H9 (cell line): ENCODE data around the gene VCP. TPM values are rescaled to one million over a fixed set of nuclear protein-coding genes. Genes with fewer than 3 reads are reported as not detected.

Experiments
- DNase-seq: peaks from one replicate; pipeline ENCODE4 v3.0.0-alpha.2; 2017
- H2AFZ ChIP-seq: one replicate; pipeline ENCODE4 v1.6.1; 2013; ENCODE audit warnings: mild to moderate bottlenecking, low read length, control low read depth, moderate library complexity
- H2AK5ac ChIP-seq: 2 replicates; pipeline ENCODE4 v1.6.1; 2013; ENCODE audit warnings: low read length, control low read depth, mixed read lengths; ENCODE audit not compliant: insufficient read length
- H2BK120ac ChIP-seq: one replicate; pipeline ENCODE4 v1.6.1; 2013; ENCODE audit warnings: low read depth, mild to moderate bottlenecking, low read length, control low read depth, inconsistent platforms; ENCODE audit not compliant: poor library complexity, severe bottlenecking
- H2BK12ac ChIP-seq: 2 replicates; pipeline ENCODE4 v1.6.1; 2013; ENCODE audit warnings: low read length, control low read depth, mixed read lengths, low read depth; ENCODE audit not compliant: insufficient read length
- H2BK15ac ChIP-seq: 2 replicates; pipeline ENCODE4 v1.6.1; 2013; ENCODE audit warnings: low read depth, low read length, control low read depth
- H2BK20ac ChIP-seq: one replicate; pipeline ENCODE4 v1.6.1; 2013; ENCODE audit warnings: low read depth, mild to moderate bottlenecking, low read length, control low read depth, inconsistent platforms; ENCODE audit not compliant: poor library complexity, severe bottlenecking
- H2BK5ac ChIP-seq: 2 replicates; pipeline ENCODE4 v1.6.1; 2013; ENCODE audit warnings: low read length, control low read depth, mixed read lengths; ENCODE audit not compliant: insufficient read length
- H3K14ac ChIP-seq: 2 replicates; pipeline ENCODE4 v1.6.1; 2013; ENCODE audit warnings: low read length, control low read depth; ENCODE audit not compliant: insufficient read depth
- H3K18ac ChIP-seq: 2 replicates; pipeline ENCODE4 v1.6.1; 2013; ENCODE audit warnings: low read depth, mild to moderate bottlenecking, mixed read lengths, low read length, control low read depth; ENCODE audit not compliant: insufficient read length
- H3K23ac ChIP-seq: 2 replicates; pipeline ENCODE4 v1.6.1; 2013; ENCODE audit warnings: low read length, control low read depth, mixed read lengths, low read depth; ENCODE audit not compliant: insufficient read length
- H3K23me2 ChIP-seq: 2 replicates; pipeline ENCODE4 v1.6.1; 2013; ENCODE audit warnings: low read depth, mild to moderate bottlenecking, mixed read lengths, low read length, control low read depth; ENCODE audit not compliant: insufficient read length, poor library complexity, severe bottlenecking
- H3K27ac ChIP-seq: 2 replicates; pipeline ENCODE4 v1.5.1; 2013; ENCODE audit warnings: low read length, control low read depth, mixed read lengths, low read depth; ENCODE audit not compliant: insufficient read length
- H3K27me3 ChIP-seq: 2 replicates; pipeline ENCODE4 v1.6.1; 2013; ENCODE audit warnings: low read length, control low read depth, inconsistent platforms; ENCODE audit not compliant: insufficient read depth
- H3K4ac ChIP-seq: 2 replicates; pipeline ENCODE4 v1.6.1; 2013; ENCODE audit warnings: low read depth, mild to moderate bottlenecking, control low read depth, inconsistent platforms, low read length, moderate library complexity
- H3K4me1 ChIP-seq: 2 replicates; pipeline ENCODE4 v1.6.1; 2013; ENCODE audit warnings: low read length, control low read depth, inconsistent platforms; ENCODE audit not compliant: insufficient read depth
- H3K4me2 ChIP-seq: 2 replicates; pipeline ENCODE4 v1.6.1; 2013; ENCODE audit warnings: low read length, control low read depth, mixed read lengths; ENCODE audit not compliant: insufficient read length, insufficient read depth
- H3K56ac ChIP-seq: 2 replicates; pipeline ENCODE4 v1.6.1; 2013; ENCODE audit warnings: low read depth, mild to moderate bottlenecking, mixed read lengths, low read length, control low read depth; ENCODE audit not compliant: insufficient read length
- H3K79me1 ChIP-seq: 2 replicates; pipeline ENCODE4 v1.6.1; 2013; ENCODE audit warnings: low read depth, mild to moderate bottlenecking, moderate library complexity, low read length, control low read depth, inconsistent platforms; ENCODE audit not compliant: insufficient read depth, poor library complexity, severe bottlenecking
- H3K79me2 ChIP-seq: 2 replicates; pipeline ENCODE4 v1.6.1; 2013; ENCODE audit warnings: low read length, control low read depth, inconsistent platforms; ENCODE audit not compliant: insufficient read depth
- H3K9ac ChIP-seq: 2 replicates; pipeline ENCODE4 v1.6.1; 2013; ENCODE audit warnings: low read length, control low read depth, mixed read lengths; ENCODE audit not compliant: insufficient read length; ENCODE audit errors: extremely low read depth
- H3K9me3 ChIP-seq: one replicate; pipeline ENCODE4 v1.6.1; 2013; ENCODE audit warnings: low read depth, low read length, inconsistent platforms; ENCODE audit not compliant: control insufficient read depth
- H3T11ph ChIP-seq: one replicate; pipeline ENCODE4 v1.6.1; 2013; ENCODE audit warnings: mild to moderate bottlenecking, low read length, control low read depth, inconsistent platforms
- H4K20me1 ChIP-seq: one replicate; pipeline ENCODE4 v1.6.1; 2013; ENCODE audit not compliant: control insufficient read depth, insufficient read length, insufficient read depth
- H4K5ac ChIP-seq: 2 replicates; pipeline ENCODE4 v1.6.1; 2013; ENCODE audit warnings: low read depth, mild to moderate bottlenecking, mixed read lengths, low read length, control low read depth; ENCODE audit not compliant: insufficient read length
- H4K8ac ChIP-seq: replicated peaks from 2 replicates; pipeline ENCODE4 v1.6.1; 2013; ENCODE audit warnings: low read length, control low read depth, mixed read lengths, low read depth; ENCODE audit not compliant: insufficient read length
- H4K91ac ChIP-seq: 2 replicates; pipeline ENCODE4 v1.6.1; 2013; ENCODE audit warnings: low read depth, mild to moderate bottlenecking, moderate library complexity, mixed read lengths, low read length, control low read depth; ENCODE audit not compliant: insufficient read length
- H3K27ac Mint-ChIP-seq, 3 experiments: 2 replicates in 2 of 3; 3 replicates in 1 of 3; pipeline ENCODE4 v1.8.0; 2020 to 2021; ENCODE audit warnings: mixed read lengths in 3 of 3, mild to moderate bottlenecking in 1 of 3, moderate library complexity in 1 of 3
- H3K27me3 Mint-ChIP-seq: 2 replicates; pipeline ENCODE4 v1.8.0; 2021; ENCODE audit warnings: low read depth, mild to moderate bottlenecking, moderate library complexity, mixed read lengths
- H3K36me3 Mint-ChIP-seq, 3 experiments: 2 replicates in 2 of 3; 3 replicates in 1 of 3; pipeline ENCODE4 v1.8.0; 2020 to 2021; ENCODE audit warnings: low read depth in 3 of 3, mixed read lengths in 3 of 3; ENCODE audit not compliant: insufficient read depth in 1 of 3
- H3K4me1 Mint-ChIP-seq, 2 experiments: 2 replicates each; pipeline ENCODE4 v1.8.0; 2020; ENCODE audit warnings: mixed read lengths in 2 of 2
- H3K4me3 Mint-ChIP-seq, 2 experiments: 2 replicates in 1 of 2; 3 replicates in 1 of 2; pipeline ENCODE4 v1.8.0; 2020 to 2021; ENCODE audit warnings: mild to moderate bottlenecking in 2 of 2, mixed read lengths in 2 of 2, moderate library complexity in 1 of 2
- H3K9me3 Mint-ChIP-seq, 2 experiments: 2 replicates in 1 of 2; 3 replicates in 1 of 2; pipeline ENCODE4 v1.8.0; 2020; ENCODE audit warnings: mild to moderate bottlenecking in 2 of 2, mixed read lengths in 2 of 2, moderate library complexity in 1 of 2
- CTCF ChIP-seq: fragments of 200-600 bp; sonication (generic); conservative IDR thresholded peaks from 3 replicates; pipeline ENCODE4 v1.8.0; 2021; ENCODE audit warnings: antibody characterized with exemption, mild to moderate bottlenecking
- WGBS: extraction: QIAGEN DNeasy Blood & Tissue Kit; methylation state at CpG from one replicate; pipeline ENCODE4 v1.1.7; 2013; ENCODE audit warnings: missing lambda C conversion rate, low lambda C conversion rate, mixed read lengths; ENCODE audit not compliant: insufficient read length; ENCODE audit errors: extremely low coverage; 5-methylcytosine and 5-hydroxymethylcytosine counted together
- total RNA-seq: library from RNA; stranded (reverse); gene quantifications from 2 replicates; pipeline ENCODE4 v1.2.1, GENCODE V29; 2021

VCP gene
- total RNA-seq, 1 experiment from 2014 or later: 407 TPM

GRCh38 chr9:35042891-35043545, 29.4 kb downstream of the VCP start:
- Histone ChIP-seq H2BK12ac (no peak overlapping the region), H3K4me1 (no peaks in the 10 kb centered on the region), H3K27ac (no peak overlapping the region), H3K23me2 (no peaks in the 10 kb centered on the region), H3K18ac (no peak overlapping the region), H3K4ac (no peak overlapping the region), H2AK5ac (no peak overlapping the region), H3K79me2 (no peaks in the 10 kb centered on the region), H3K9ac (no peak overlapping the region), H3K27me3 (no peaks in the 10 kb centered on the region), H3K56ac (no peak overlapping the region), H4K91ac (no peak overlapping the region), H2BK20ac (no peak overlapping the region), H3K79me1 (no peaks in the 10 kb centered on the region), H4K5ac (no peak overlapping the region), H4K20me1 (no peaks in the 10 kb centered on the region), H2BK120ac (no peak overlapping the region), H3K23ac (no peak overlapping the region), H3K14ac (no peak overlapping the region), H3K9me3 (no peaks in the 10 kb centered on the region), H2BK5ac (no peak overlapping the region), H4K8ac (no peak overlapping the region), H2AFZ (no peak overlapping the region), H3T11ph (no peak overlapping the region), H2BK15ac (no peak overlapping the region), H3K4me2 (no peak overlapping the region)
- Mint-ChIP-seq H3K9me3 (no peaks in the 10 kb centered on the region), H3K36me3 (peaks cover 10 to 30% (median 14%) of the 10 kb centered on the region in 3 experiments), H3K4me1 (peaks cover 17 to 21% of the 10 kb centered on the region in 2 experiments), H3K27ac (peak overlapping the region in 1 of 3 experiments; percentile 34; a peak in 1 of 7 replicates), H3K27me3 (no peaks in the 10 kb centered on the region), H3K4me3 (no peak overlapping the region; a peak in 1 of 5 replicates)
- no peak for DNase-seq
- no peak for TF ChIP-seq CTCF
- no CpG with 5 or more reads among the region's 6 CpGs for WGBS
